HG03108 (cell line): ENCODE data around the gene UBASH3A.
A peak's percentile ranks its signal among the peaks of the same experiment; 100 is the strongest.
"Not testable (repeated sequence)": the region's sequence is repeated elsewhere in the genome, so short reads cannot be mapped to it uniquely, and the experiment has no call there.

Experiments
- ATAC-seq: cut with Tn5 transposase; IDR thresholded peaks from one replicate; pipeline ENCODE4 v1.9.1; 2021; ENCODE audit warnings: moderate library complexity; ENCODE audit not compliant: unreplicated experiment

UBASH3A gene

DNA sequence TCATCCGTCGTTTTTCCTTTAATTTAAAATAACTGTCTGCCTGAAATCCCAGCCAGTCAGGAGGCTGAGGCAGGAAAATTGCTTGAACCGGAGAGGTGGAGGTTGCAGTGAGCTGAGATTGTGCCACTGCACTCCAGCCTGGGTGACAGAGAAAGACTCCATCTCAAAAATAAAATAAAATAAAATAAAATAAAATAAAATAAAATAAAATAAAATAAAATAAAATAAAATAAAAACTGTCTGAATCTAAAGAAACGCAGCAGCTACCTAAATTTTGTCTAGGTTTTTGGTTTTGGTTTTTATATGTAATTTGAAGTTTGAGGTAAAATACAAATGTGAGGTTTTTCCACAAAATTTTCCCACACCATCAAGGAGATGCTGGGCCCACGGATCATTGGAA, 5.0 kb downstream of the UBASH3A start:
- not testable (repeated sequence) for ATAC-seq

DNA sequence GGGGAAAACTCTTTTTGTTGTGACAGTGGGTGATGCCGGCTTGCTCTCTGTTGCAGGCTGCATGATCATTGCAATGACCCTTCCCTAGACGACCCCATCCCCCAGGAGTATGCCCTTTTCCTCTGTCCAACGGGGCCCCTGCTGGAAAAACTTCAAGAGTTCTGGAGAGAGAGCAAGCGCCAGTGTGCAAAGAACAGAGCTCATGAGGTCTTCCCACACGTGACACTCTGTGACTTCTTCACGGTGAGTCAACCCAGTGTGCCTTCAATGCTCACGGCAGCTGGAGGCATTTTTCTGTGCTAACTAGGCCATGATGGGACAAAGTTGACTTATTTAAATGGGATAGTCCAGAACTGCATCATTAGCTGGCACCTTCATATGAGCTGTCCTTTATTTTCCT, 5.7 kb downstream of the UBASH3A start:
- ATAC-seq, result no peak

GRCh38 chr21:42411197-42411869, 7.6 kb downstream of the UBASH3A start:
- no peak for ATAC-seq

- no peak for ATAC-seq
These were observed 8.4 kb downstream of the UBASH3A start for GRCh38 chr21:42411891-42412635.

DNA sequence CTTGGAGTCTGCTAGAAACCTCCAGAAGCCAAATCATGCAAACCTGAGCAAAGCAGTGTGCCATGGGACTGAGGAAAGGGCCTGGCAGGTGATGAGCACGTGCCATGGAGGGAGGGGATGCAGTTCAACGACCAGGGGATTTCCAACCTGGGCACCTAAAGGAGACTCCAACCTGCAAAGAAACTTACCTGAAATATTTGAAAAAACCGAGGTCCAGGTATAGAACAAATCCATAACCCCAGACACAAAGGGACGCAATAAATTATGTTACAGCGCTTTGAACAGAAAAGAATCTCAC, 8.9 kb downstream of the UBASH3A start:
- ATAC-seq, result no peak

DNA sequence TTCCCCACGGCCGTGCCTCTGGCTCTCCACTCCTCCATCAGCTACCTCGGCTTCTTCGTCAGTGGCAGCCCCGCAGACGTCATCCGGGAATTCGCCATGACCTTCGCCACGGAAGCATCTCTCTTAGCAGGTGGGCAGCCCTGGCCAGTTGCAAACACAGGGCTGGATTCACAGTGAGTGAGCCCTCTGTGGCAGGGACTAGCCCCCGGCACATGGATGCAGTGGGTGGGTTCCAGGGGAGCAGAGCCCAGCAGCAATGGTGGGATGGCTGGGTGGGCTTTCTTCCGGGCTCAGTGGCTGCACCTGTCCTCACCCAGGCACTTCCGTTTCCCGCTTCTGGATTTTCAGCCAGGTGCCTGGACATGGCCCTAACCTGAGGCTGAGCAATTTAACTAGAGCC, 9.4 kb downstream of the UBASH3A start:
- ATAC-seq, result no peak

DNA sequence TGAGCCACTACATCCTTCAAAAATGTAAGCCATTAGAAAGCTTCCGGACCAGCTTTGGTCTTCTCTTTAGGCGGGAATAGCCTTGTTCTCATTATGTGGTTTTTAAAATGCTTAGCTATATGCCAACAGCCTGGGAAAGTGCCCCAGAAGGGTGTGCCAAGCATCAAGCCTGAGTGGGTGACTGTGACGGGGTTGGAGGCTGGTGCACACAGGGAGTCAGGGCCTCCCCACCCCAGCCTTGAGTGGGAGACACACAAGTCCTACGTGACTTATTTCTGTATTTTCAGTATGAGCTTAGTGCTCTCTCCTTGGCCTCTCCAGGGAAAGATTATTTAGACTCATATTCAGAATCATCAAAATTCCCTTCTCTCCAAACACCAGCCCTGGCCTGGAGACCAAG, 9.8 kb downstream of the UBASH3A start:
- no peak for ATAC-seq

DNA sequence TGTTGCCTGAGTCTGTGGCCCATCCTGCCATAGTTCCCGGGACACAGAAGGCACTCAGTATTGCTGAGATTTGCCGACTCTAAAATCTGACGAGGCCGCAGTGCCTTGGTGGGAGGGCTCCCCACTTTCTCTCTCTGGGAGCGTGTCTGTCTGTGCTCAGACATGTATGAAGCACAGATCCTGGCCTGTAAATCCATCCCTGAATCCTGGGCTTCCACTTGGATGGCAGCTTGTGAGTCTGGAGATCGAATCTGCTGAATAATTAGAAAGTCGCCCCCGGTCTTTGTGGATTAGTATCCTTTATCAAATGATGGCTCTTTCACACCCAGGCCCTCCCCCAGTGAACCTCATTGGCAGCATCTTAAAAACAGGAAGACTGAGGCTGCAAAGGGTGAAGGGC, 10.4 kb downstream of the UBASH3A start:
- ATAC-seq, result no peak

GRCh38 chr21:42414553-42414927, 10.8 kb downstream of the UBASH3A start:
- no peak for ATAC-seq

- peak; percentile 65 for ATAC-seq
These were observed 11.4 kb downstream of the UBASH3A start for GRCh38 chr21:42414928-42415769.

- ATAC-seq, result no peak
These were observed 13.8 kb downstream of the UBASH3A start for GRCh38 chr21:42417533-42417932.

DNA sequence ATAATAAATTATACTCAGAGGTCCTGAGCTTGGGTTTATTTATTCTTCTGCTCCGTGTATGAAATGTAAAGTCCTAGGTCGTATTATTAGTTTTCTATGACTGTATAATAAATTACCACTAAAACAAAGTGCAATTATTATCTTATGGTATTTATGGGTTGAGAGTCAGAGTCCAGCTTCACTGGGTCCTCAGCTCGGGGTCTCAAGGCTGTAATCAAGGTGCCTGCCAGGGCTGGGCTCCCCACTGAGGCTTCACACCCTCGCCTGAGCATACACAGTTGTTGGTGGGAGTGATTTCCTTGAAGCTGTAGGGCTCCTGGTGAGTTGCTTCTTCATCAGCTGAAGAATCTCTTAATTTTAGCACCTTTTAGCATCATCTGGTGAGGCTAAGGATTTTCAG, 15.2 kb downstream of the UBASH3A start:
- no peak for ATAC-seq

GRCh38 chr21:42419845-42420244, 16.1 kb downstream of the UBASH3A start:
- no peak for ATAC-seq

DNA sequence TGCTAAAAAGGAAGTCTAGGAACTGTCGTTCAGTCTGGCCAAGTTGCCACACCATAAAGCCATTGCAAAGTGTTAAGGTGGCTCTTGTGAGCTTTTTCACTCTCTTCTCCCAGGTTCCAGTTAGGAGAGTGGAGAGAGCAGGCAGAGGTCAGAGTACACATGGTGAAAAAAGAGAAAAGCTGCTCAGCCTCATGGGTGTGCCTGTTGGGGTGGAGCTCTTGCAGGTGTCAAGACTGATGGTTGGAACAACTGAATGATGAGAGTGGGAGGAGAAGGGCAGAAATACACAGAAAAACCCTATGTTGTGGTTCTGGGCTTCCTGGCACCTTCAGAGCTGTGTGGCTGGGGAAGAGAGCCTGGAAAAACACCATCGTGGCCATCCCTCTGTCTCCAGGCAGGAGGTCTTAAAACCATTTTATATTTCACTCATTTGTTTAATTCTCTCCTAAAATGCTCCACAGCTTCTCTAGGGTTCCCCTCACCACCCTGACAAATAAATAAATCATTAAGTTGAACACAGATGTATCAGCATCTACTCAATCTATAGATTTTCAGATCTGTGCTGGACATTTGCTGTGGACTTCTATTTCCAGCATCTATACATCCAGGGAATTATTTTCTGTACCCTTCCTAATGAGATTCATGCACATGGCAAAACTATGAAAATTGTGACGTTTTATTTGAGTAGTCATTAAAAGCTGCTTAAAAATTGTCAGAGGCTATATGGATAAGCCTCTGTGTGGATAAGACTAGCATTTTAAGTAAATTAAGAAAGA, 17.5 kb downstream of the UBASH3A start:
- no peak for ATAC-seq

DNA sequence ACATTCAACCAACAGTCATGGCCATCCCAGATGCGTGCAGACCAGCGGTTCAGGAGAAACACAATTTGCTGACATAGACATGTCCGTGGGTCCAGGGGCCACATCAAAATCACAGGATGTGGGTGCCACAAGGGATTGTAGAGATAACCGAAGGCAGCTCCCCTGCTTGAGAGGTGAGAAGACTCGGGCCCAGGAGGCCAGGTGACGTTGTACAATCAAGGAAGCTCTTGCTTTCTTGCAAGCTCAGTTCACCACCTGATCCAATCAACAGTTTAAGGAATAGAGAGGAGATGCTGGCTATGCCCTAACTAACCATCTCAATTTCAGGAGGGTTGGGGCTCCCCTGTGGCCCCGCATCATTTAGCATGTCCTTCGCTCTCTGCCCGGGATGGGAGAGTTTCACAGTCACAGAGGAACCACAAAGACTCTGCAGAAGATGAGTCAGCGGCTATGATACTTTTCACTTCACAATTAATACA, 19.5 kb downstream of the UBASH3A start:
- ATAC-seq, result peak; percentile 54

GRCh38 chr21:42423685-42424084, 20.0 kb downstream of the UBASH3A start:
- ATAC-seq, result no peak

DNA sequence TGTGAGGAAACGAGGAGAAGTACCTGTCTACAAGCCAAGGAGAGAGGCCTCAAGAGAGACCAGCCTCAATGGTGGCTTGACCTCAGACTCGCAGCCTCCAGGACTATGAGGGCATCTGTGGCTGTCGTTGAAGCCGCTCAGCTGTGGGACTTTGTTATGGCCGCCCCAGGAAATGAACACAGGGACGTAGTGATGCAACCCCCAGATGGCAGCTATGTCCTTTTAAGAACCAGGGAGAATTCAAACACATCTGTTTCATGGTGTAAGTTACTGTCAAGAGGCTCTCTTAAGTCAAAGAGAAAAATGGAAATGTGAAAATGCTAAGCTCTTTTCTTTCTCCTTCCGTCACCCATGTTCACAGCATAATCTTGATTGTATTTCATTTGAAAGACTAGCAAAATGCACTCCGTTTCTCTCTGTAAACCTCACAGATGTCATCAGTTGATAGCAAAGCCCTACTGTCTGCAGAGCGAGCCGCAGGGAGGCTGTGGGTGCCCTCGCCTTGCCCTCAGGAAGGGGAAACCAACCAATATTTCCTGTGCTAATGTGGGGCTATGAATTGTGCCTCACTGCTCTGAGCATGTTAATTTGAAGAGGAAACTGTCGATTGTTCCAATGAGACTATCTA, 21.3 kb downstream of the UBASH3A start:
- ATAC-seq, result no peak

GRCh38 chr21:42425591-42425990, 21.9 kb downstream of the UBASH3A start:
- no peak for ATAC-seq

GRCh38 chr21:42426424-42426823, 22.7 kb downstream of the UBASH3A start:
- no peak for ATAC-seq

- no peak for ATAC-seq
These were observed 23.3 kb downstream of the UBASH3A start for GRCh38 chr21:42426876-42427480.
